ENCODE data around the gene WNK2.

WNK2 gene

GRCh38 chr9:93147632-93148031 is 36.3 kb upstream of the WNK2 start:
- Histone ChIP-seq H3K36me3 (replicated peaks; ENCODE audit: low read depth, low read length) (peaks cover 15% of the 10 kb centered on the region), H3K4me3 (ENCODE audit: low read length) (no peak overlapping the region), H3K79me2 (ENCODE audit: low read length) (no peaks in the 10 kb centered on the region), H3K27me3 (ENCODE audit: low read depth, low read length) (peaks cover under 1% of the 10 kb centered on the region; the same call in 1 of the 2 replicates), H2AFZ (ENCODE audit: low read depth, low read length) (no peak overlapping the region), H3K27ac (ENCODE audit: low read length) (no peak overlapping the region), H3K4me1 (ENCODE audit: low read length) (peaks cover 24% of the 10 kb centered on the region), H4K20me1 (ENCODE audit: insufficient read depth, low read length) (no peaks in the 10 kb centered on the region), H3K9me3 (ENCODE audit: insufficient read depth, low read length) (peaks cover 18% of the 10 kb centered on the region), H3K4me2 (ENCODE audit: low read length) (no peak overlapping the region), H3K9ac (ENCODE audit: low read length) (no peak overlapping the region)
- TF ChIP-seq EZH2phosphoT487 (IDR thresholded peaks at IDR 0.05; ENCODE audit: low read depth) = no peak
- no peak for TF ChIP-seq CTCF (IDR thresholded peaks at IDR 0.05; ENCODE audit: low read depth, low read length)

GRCh38 chr9:93148721-93149120 is 35.2 kb upstream of the WNK2 start:
- Histone ChIP-seq H3K9ac (ENCODE audit: low read length) (no peak overlapping the region), H3K4me3 (ENCODE audit: low read length) (no peak overlapping the region), H3K9me3 (ENCODE audit: insufficient read depth, low read length) (peaks cover 18% of the 10 kb centered on the region), H3K4me2 (ENCODE audit: low read length) (no peak overlapping the region), H3K4me1 (ENCODE audit: low read length) (peaks cover 24% of the 10 kb centered on the region), H3K27ac (ENCODE audit: low read length) (no peak overlapping the region), H2AFZ (ENCODE audit: low read depth, low read length) (no peak overlapping the region), H3K36me3 (replicated peaks; ENCODE audit: low read depth, low read length) (peaks cover 15% of the 10 kb centered on the region), H3K27me3 (ENCODE audit: low read depth, low read length) (peaks cover 3% of the 10 kb centered on the region; the same call in 1 of the 2 replicates), H3K79me2 (ENCODE audit: low read length) (no peaks in the 10 kb centered on the region), H4K20me1 (ENCODE audit: insufficient read depth, low read length) (no peaks in the 10 kb centered on the region)
- TF ChIP-seq EZH2phosphoT487 (IDR thresholded peaks at IDR 0.05; ENCODE audit: low read depth) (no peak), CTCF (IDR thresholded peaks at IDR 0.05; ENCODE audit: low read depth, low read length) (no peak)

- Histone ChIP-seq H3K27me3 (ENCODE audit: low read depth, low read length) (peaks cover 3% of the 10 kb centered on the region; the same call in 1 of the 2 replicates), H3K27ac (ENCODE audit: low read length) (no peak overlapping the region), H3K4me1 (ENCODE audit: low read length) (peaks cover 24% of the 10 kb centered on the region), H3K9me3 (ENCODE audit: insufficient read depth, low read length) (peaks cover 18% of the 10 kb centered on the region), H4K20me1 (ENCODE audit: insufficient read depth, low read length) (no peaks in the 10 kb centered on the region), H3K4me2 (ENCODE audit: low read length) (peak overlapping the region; percentile 19; the same call in 1 of the 2 replicates), H3K4me3 (ENCODE audit: low read length) (no peak overlapping the region), H2AFZ (ENCODE audit: low read depth, low read length) (no peak overlapping the region), H3K36me3 (replicated peaks; ENCODE audit: low read depth, low read length) (peaks cover 15% of the 10 kb centered on the region), H3K9ac (ENCODE audit: low read length) (no peak overlapping the region), H3K79me2 (ENCODE audit: low read length) (no peaks in the 10 kb centered on the region)
- no peak for TF ChIP-seq EZH2phosphoT487 (IDR thresholded peaks at IDR 0.05; ENCODE audit: low read depth)
- TF ChIP-seq CTCF (IDR thresholded peaks at IDR 0.05; ENCODE audit: low read depth, low read length) = no peak
Measured at GRCh38 chr9:93149361-93149760, 34.6 kb upstream of the WNK2 start.

GRCh38 chr9:93151097-93151784 is 32.7 kb upstream of the WNK2 start:
- Histone ChIP-seq H3K9me3 (ENCODE audit: insufficient read depth, low read length) (peaks cover 14% of the 10 kb centered on the region), H4K20me1 (ENCODE audit: insufficient read depth, low read length) (no peaks in the 10 kb centered on the region), H3K36me3 (replicated peaks; ENCODE audit: low read depth, low read length) (peaks cover 13% of the 10 kb centered on the region), H3K27me3 (ENCODE audit: low read depth, low read length) (peaks cover 3% of the 10 kb centered on the region; the same call in 1 of the 2 replicates), H3K27ac (ENCODE audit: low read length) (no peak overlapping the region), H3K79me2 (ENCODE audit: low read length) (no peaks in the 10 kb centered on the region), H3K4me2 (ENCODE audit: low read length) (no peak overlapping the region), H3K4me1 (ENCODE audit: low read length) (peaks cover 29% of the 10 kb centered on the region), H2AFZ (ENCODE audit: low read depth, low read length) (no peak overlapping the region), H3K9ac (ENCODE audit: low read length) (no peak overlapping the region), H3K4me3 (ENCODE audit: low read length) (no peak overlapping the region)
- TF ChIP-seq EZH2phosphoT487 (IDR thresholded peaks at IDR 0.05; ENCODE audit: low read depth) (no peak), CTCF (IDR thresholded peaks at IDR 0.05; ENCODE audit: low read depth, low read length) (no peak)

Measured in OCI-LY3 (cell line).